Measurements from ENCODE around the gene SLC39A8.

Gene SLC39A8

GRCh38 chr4:102355748-102356147 is 10.5 kb upstream of the SLC39A8 start:
- no peak for TF ChIP-seq ZFP30 (CRISPR knock-in tag; IDR thresholded peaks at IDR 0.05)
- TF ChIP-seq PATZ1 (CRISPR knock-in tag; IDR thresholded peaks at IDR 0.05; ENCODE audit: borderline replicate concordance) = no peak
- TF ChIP-seq ESRRG (CRISPR knock-in tag; IDR thresholded peaks at IDR 0.05) = no peak
- TF ChIP-seq OSR1 (CRISPR knock-in tag; IDR thresholded peaks at IDR 0.05) = no peak
- TF ChIP-seq ARNTL (CRISPR knock-in tag; IDR thresholded peaks at IDR 0.05; ENCODE audit: borderline replicate concordance, low read depth) = no peak
- TF ChIP-seq RARB (CRISPR knock-in tag; IDR thresholded peaks at IDR 0.05) = no peak
- no peak for TF ChIP-seq CREB5 (CRISPR knock-in tag; IDR thresholded peaks at IDR 0.05; ENCODE audit: low read depth)
- TF ChIP-seq CSDC2 (CRISPR knock-in tag; IDR thresholded peaks at IDR 0.05) = no peak
- no peak for TF ChIP-seq ZNF565 (CRISPR knock-in tag; conservative IDR thresholded peaks at IDR 0.05; ENCODE audit: low read depth)
- TF ChIP-seq TSHZ2 (CRISPR knock-in tag; IDR thresholded peaks at IDR 0.05) = no peak
- ATAC-seq = no peak

GRCh38 chr4:102354671-102355454 is 9.6 kb upstream of the SLC39A8 start:
- ATAC-seq = no peak
- no peak for TF ChIP-seq ZNF565 (CRISPR knock-in tag; conservative IDR thresholded peaks at IDR 0.05; ENCODE audit: low read depth)
- TF ChIP-seq CREB5 (CRISPR knock-in tag; IDR thresholded peaks at IDR 0.05; ENCODE audit: low read depth) = no peak
- TF ChIP-seq CSDC2 (CRISPR knock-in tag; IDR thresholded peaks at IDR 0.05) = no peak

- no peak for ATAC-seq
- TF ChIP-seq ZC3H10 (CRISPR knock-in tag; IDR thresholded peaks at IDR 0.05) (no peak), ISL1 (CRISPR knock-in tag; IDR thresholded peaks at IDR 0.05) (no peak), ZNF565 (CRISPR knock-in tag; conservative IDR thresholded peaks at IDR 0.05; ENCODE audit: low read depth) (no peak), CSDC2 (CRISPR knock-in tag; IDR thresholded peaks at IDR 0.05) (no peak)
These were observed 7.5 kb upstream of the SLC39A8 start for GRCh38 chr4:102352781-102353180.

- TF ChIP-seq CSDC2 (CRISPR knock-in tag; IDR thresholded peaks at IDR 0.05) = no peak
- no peak for TF ChIP-seq ISL1 (CRISPR knock-in tag; IDR thresholded peaks at IDR 0.05)
- no peak for TF ChIP-seq ARNTL (CRISPR knock-in tag; IDR thresholded peaks at IDR 0.05; ENCODE audit: borderline replicate concordance, low read depth)
- no peak for TF ChIP-seq CSRNP3 (CRISPR knock-in tag; IDR thresholded peaks at IDR 0.05)
- TF ChIP-seq ZNF8 (CRISPR knock-in tag; IDR thresholded peaks at IDR 0.05) = no peak
- no peak for TF ChIP-seq ESRRG (CRISPR knock-in tag; IDR thresholded peaks at IDR 0.05)
- no peak for TF ChIP-seq GLIS3 (CRISPR knock-in tag; IDR thresholded peaks at IDR 0.05)
- no peak for TF ChIP-seq ZFP3 (CRISPR knock-in tag; IDR thresholded peaks at IDR 0.05)
- no peak for TF ChIP-seq SNAI2 (CRISPR knock-in tag; IDR thresholded peaks at IDR 0.05)
- TF ChIP-seq BACH2 (CRISPR knock-in tag; IDR thresholded peaks at IDR 0.05; ENCODE audit: borderline replicate concordance) = no peak
- TF ChIP-seq ZNF70 (CRISPR knock-in tag; IDR thresholded peaks at IDR 0.05) = no peak
- no peak for TF ChIP-seq PATZ1 (CRISPR knock-in tag; IDR thresholded peaks at IDR 0.05; ENCODE audit: borderline replicate concordance)
- no peak for TF ChIP-seq TSHZ2 (CRISPR knock-in tag; IDR thresholded peaks at IDR 0.05)
- ATAC-seq = no peak
These were observed 5.4 kb upstream of the SLC39A8 start for GRCh38 chr4:102350634-102351033.
